HG02870 (cell line): ENCODE data around the gene NIN.
A peak's percentile ranks its signal among the peaks of the same experiment; 100 is the strongest.

Experiments
- ATAC-seq: cut with Tn5 transposase; IDR thresholded peaks from one replicate; pipeline ENCODE4 v1.9.1; 2021; ENCODE audit warnings: mild to moderate bottlenecking, moderate library complexity; ENCODE audit not compliant: unreplicated experiment

Gene NIN

DNA sequence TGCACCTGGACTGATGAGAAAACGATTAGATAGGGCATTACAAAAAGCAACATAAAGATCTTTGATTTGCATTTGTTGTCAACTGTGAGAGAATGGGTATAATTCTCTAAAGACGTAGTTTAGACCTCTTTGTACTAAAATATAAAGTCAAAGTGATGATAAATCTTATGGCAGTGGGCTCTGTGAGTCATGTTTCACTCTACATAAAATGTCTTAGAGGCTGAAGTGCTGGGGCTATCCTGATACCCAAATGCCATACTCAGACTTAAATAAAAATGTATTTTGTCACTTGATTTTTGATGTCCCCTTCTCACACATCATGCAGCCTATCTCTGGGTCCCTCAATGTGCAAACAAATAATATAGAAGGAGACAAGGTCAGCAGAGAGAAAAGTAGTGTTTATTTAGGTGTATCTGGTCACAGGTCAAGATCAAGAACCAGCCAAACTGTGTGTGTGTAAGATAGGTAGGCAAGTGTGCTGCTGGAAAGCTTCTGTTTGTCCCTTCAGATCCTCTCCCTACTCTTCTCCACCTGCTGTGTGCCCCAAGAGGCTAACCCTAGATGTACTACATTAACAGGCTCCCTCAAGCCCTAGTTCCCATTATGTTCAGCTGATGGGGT lies 7.0 kb upstream of the NIN start:
- no peak for ATAC-seq

DNA sequence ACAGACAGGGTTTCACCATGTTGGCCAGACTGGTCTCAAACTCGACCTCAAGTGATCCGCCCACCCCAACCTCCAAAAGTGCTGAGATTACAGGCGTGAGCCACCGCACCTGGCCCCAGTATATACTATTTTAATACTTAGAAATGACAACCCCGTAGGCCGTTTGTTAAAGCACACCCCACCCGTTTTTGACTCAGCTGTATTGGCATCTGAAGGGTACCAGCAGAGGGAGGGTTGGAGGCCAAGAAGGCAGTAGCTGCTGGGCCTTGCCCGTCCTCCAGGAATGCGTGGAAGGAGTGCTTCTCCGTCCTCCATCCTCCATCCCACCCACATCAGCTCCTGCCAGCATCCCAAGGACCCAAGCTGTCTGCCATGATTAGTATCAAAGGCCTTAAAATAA lies 6.3 kb upstream of the NIN start:
- ATAC-seq = no peak

DNA sequence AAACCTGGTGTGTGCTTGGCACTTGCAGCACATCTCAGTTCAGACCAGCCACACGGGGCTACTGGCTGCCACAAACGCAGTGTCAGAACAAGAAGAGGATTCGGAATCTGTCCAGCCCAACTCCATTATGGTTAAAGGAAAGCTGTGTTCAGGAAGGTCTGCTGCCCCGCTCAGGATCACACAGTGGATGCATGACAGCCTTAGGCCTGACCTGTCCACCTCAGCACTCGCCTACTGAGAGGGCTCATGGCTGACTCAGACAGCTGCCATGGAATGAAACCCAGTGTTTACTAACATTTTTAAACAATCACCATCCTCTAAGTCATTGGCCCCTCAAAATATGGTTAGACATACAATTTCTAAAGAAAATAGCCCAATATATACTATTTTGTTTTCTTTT lies 5.6 kb upstream of the NIN start:
- ATAC-seq = no peak

DNA sequence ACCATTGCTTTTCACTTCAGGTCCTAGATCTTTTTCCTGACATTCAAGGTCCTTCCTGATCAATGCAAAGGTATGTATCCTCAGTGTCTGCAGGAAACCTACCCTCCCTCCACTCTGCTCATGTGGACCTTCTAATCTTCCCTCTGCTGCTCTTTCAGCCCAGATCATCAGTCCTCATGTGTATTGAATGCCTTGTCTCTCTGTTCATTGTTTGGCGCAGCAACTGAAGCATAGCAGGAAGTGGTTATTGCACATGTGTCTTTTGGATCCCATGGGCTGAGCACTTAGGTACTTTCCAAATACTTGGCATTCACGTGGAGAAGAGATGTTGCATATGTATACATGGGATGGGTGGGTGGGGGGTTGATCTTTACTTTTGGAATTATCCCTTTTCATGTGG lies 4.3 kb upstream of the NIN start:
- peak; percentile 23 for ATAC-seq

DNA sequence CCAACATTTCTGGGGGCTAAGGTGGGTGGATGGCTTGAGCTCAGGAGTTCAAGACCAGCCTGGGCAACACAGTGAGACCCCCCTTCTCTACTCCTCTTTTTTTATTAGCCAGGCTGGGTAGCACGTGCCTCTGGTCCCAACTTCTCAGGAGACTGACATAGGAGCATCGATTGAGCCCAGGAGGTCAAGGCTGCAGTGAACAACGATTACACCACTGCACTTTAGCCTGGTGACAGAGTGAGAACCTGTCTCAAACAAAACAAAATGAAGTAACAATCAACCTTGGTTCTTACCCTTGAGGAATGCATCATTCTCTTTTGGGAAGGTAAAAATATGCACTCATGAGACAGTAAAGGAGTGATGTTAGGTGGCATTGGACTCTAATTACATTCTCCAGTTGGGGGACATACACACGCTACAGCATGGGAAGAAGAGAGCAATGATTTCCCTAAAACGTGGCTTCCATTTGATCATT lies 3.9 kb upstream of the NIN start:
- ATAC-seq = no peak

DNA sequence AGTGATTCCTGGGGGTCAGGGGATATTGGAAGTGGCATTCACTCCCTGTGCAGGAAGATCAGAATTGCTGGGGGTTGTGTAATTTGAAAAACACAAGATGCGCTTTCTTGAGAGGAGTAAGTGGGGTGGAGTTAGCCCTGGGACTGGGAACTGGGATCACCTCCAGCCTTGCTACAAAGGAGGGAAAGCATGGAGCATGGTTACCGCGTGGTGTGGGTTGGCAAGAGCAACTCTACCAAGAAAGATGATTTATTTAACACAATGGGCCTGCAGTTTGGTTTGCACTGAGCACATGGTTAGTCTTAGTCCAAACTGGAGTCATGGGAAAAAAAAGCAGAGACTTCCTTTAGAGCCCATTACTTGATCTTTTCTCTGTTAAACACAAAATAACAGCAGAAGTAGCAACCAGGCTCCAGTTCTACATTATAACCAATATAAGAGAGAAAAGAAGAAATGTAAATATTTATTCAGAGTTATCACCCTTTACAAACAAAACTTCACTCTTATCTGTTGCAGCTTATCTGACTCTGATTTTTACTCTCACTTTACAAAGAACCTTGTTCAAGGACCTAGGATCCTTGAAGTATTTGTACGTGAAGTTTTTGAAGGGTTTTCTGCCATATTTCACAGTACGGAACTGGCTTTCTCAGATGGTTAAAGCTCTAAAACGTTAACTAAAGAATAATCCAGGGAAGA lies 2.1 kb upstream of the NIN start:
- no peak for ATAC-seq

DNA sequence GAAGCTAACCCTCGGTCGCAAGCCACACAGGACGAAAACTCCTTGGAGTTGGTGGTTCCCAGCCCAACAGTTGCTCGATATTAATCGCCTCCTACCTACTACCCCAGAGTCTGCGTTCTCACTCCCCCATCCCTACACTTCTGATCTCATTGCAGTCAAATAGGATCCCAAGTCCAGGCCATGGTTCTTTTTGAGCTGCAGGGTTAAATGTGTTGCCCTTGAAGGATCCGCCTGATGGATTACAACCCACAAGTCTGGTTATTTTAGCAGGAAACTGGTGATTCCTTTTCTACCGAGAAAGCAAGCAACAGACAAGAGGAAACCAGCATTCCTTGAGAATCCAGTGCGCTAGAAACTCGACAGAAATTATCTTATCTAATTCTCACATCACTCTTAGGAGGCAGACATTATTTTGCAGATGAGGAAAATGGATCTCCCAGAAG lies 785 bp upstream of the NIN start:
- ATAC-seq = no peak

DNA sequence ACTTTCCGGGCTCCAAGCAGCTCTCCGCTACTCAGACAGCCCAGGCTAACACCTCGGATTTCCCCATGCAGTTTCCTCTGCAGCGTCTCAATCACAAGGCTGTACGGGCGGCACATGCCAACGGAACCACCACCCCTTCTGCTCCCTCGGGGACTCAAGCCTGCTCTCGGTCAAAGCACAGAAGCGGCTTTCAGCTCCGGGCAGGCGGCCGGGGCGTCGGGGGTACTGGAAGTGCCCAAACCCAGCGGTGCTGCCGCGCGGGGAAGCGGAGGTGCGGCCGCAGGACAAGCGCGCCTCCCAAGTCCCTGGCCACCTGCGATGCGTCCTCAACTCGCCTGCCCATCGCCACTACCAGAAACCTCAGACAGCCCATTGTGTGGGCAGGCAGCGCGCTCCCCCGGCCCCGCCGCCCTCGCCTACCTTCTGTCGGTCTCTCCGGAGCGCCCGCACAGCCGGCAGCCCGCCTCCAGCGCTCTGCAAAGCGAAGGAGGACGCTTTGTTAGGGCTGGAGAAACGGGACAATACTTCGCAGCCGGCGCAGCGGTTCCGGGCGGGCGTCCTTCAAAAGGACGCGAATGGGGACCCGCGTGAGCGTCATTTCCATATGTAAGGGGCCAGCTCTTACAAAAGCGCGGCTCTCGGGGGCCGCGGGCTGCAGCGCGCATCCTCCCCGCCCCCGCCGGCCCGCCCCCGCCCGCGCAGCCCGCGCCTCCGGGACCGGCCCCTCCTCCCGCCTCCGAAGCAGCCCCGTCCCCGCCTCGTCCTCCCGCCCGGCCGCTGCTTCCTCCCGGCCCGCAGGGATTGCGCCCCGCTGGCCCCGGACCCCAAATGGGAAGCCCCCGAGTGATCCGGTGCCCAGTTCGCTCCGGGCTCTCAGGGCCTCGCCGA lies 674 bp downstream of the NIN start:
- ATAC-seq = peak; percentile 39

DNA sequence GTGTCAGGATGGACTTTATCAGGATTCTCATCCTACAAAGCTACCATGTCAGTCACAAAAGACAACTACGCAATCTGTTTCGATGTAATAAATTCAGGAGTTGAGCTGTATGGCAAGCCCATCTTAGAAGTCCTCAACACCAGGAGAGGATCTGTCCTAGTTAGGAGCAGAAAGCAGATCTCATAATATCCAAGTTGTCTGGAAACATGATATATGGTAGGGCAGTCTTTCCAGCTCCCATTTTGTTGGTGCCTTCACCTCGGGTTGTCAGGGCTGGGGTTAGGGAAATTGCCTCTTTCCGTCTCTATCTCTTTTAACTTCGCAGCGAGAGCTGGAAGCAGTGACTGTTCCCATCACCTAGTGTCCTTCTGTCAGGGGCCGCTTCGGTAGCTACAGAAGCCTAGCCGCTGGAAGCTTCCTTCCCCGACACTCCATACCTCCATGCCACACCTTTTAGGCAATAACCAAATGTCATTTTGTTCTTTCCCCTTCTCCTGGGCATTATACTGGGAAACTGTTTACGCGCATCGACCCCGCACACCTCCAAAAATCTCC lies 1.4 kb downstream of the NIN start:
- no peak for ATAC-seq

DNA sequence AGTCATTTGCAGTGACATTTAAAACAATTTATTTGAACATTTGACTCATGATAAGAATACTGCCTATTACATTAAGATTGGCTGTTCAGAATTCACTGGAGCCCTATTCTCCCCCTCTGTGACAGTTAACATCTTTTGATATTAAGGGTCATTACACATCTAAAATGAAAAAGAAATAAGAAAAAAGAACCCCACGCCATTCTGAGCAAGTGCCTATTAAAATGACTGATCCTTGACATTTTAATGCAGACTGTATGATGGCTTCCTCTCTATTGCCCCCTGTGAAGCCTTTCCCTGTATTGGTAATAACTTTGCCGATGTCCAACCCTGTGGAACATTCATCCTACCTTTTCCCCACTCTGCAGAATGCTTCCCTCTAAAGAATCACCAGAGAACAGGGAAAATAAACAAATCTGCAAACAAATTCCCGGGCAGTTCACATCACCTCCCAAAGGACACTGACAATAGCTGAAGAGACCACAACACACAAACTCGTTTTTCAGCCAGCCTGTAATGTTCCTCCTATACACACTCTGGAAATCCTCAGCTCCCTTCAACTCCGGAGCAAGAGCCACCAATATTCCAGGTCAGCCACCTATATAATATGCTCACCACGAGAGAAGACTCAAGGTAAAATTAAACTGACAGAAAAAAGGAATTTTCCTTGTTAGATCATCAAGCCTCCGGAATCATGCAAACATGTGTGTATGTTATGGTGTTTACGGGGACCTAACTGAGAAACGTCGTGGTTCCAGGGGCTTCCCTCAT lies 2.1 kb downstream of the NIN start:
- ATAC-seq = no peak

DNA sequence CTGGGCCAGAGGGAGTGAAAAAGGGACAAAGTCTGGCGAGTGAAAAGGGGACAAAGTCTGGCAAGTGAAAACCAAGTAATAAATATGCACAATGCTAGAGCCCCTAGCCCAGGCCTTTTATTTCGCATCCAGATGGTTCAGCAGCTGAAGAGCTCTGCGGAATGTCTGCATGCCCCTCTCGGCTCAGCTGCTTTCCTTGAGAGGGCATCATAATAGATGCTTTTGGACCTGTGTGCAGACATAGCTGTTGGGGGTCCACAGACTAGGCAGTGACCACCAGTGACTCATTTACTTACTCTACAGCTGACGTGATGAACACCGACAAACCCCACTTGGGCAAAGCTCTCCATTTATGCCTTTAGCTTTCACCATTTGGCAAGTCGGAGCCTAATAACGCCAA lies 4.3 kb downstream of the NIN start:
- no peak for ATAC-seq

DNA sequence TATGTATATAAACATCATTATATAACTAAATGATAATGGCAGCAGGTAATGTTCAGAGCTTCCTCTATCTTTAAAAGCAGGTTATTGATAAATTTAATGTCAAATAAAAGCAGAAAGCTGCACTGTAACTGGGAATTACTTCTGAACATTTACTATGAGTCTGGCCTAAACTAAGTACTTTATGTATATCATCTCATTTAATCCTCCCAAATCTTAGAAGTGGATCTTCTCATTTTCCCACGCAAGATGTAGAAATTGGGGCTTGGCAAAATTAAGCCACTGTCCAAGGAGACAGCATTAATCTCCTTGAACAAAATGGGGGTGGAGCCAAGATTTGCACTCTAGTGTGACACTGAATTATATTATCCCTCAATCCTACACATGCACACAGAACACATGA lies 5.7 kb downstream of the NIN start:
- ATAC-seq = no peak

DNA sequence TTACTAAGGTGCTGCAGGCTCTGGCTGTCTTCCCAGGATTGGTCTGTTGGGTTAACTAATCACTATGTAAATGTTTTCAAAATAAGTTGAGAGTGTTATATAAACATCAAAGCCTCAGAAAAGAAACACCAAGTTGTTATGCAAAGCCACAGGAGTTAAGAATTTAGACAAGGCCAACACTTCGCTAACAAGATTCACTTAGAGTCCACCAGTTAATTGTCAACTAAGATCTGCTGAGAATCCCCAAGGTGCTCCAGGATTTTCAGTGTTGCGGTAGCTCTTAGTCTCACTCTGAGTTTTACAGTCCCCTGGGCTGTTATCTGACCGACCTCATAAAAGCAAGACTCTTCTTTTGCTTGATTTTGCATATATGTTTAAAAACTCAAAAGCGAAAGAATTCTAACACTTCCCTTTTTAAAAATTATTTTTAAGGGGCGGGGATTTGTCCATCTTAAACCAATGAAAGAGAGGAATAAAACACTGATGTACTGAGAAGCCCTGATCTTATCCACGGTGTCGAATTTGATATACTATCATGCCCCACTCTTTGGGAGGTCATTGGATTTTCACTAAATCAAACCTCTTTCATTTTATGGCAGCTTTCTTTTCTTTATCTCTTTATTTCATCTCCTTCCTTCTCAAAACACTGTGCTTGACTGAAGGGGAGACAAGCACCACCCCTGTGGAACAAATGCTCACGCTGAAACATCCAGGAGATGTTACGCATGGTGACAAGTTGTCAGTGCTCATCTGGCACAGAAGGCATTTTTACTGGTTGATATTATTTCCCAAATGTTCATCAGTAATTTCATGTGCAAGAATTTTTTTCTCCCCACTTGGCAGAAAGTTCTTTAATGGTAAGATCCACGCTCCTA lies 7.0 kb downstream of the NIN start:
- ATAC-seq = peak; percentile 60

DNA sequence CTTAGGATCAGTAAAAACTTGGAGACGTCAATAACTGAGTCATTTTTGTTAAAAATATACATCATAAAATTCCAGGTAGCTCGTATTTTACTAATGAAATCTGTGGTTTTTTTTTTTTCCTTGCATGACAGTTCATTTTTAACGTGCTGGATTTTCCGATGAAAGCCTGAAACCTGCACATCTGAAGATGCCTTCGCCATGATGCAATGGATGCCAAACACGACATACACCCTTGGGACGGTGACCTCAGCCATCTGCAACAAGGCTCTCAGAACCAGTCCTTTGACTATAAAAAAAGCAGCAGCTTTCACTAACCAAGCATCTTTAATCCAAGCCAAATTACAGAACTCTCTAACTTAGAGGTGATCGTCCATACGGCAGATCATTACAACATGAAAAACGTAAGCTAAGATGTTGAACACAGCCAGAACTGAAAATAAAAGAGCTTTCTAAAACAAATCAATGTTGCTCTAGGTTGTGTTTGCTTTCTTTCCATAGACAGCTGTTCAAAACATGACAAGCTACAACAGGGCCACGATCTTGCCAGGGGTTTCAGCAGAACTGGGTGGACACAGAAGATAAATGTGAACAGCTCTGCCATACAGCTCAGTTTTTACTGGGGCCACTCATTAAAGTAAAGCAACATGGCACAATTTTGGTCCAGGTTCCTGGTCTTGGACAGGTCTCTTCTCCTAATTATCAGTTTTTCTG lies 7.8 kb downstream of the NIN start:
- no peak for ATAC-seq

DNA sequence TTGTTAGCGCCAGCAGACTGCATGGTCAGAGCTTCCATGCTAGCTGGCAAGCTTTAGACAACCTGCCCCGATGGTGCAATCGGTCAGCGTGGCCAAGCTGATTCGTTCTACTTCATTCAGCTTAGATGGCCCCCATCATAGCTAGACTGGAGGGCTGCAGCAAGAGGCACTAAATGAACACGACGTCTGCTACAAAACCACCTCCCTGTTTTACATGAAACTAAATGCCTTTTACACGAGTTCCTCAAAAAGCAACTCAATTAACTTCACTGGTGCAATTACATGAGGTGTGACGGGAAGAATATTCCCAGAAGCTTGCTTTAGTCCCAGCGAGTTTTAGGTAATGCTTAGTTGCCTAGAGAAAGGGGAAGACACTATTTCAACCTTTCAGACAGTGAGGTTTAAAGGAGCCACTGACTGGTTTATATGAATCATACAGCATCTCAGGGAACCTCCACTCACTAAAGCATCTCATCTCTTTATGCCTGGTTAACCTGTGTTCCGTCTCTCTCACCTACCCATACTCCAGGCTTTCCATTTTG lies 8.4 kb downstream of the NIN start:
- ATAC-seq = peak; percentile 35

DNA sequence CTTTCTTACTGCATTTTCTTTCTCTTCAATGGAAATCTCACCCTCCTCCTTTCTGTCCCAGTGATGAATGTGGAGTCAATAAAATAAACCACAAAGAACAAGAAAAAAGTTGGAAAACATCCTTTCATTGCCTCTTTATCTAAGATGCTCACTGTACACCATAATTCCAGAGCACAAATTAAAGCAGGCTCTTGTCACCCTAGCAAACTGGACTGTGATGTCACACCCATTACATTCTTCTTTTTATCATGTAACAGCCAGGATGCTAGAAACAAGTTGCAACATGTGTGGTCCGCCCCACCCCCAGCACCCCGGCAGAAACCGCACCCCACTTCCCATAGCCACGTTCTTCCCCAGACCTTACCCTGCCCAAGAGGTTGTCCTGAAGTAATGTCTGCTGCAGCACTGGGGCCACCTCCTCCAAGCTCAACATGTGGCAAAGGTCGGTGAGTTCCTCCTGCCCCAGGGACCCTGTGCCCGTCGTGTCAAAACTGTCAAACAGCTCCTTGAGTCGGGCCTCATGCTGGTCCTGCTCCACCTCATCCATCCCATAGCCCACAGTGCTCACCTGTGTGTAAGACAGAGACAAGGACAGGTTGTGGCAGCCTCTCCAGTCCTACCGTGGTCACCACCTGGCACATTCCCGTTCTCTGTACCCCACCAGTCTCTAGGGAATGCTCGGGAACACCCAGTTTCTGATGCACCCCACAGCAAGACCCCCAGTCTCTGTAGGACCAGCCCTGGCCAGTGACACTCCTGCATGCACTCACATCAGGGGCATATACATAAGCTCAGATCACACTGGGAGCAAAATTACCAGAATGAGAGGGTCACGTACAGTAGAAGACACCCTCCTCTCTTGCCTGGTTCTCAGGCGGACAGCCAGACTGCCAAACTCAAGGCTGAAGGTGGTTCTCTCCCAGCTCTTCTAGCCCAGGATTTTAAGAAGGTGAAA lies 9.2 kb downstream of the NIN start:
- ATAC-seq = no peak

DNA sequence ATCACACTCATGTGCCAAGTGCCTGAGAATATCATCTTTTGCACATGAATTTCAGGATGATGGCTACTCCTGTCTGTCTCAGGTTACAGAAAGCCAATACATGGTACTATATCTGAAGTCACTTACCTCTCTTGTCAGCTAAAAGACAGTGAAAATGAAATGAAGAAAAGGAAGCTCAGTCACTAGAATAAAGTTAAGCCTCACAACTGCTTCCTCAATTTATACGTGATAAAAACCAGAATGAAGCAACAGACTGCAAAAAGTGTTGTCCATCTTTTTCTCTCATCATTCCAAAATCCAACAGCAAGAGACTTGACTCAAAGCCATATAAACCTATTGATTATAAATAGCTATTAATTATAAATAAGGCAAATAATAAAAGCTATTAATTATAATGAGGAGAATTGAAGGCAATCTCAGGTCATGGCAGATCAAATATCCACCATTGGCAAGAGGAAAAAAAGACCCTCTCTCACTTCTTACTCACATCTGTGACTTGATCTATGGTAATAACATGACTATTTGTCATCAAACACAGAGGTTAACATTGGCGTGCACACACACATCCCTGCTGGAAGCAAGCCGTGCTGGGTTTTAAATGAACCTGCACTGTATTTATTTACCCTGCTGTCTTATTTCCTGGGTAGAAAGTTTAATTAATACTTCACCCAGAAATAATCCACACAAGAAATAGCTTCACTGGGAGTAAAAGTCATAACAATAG lies 10.0 kb downstream of the NIN start:
- ATAC-seq = no peak
